HCT116 (cell line): ENCODE measurements around the gene ADNP. TPM values are rescaled to one million over a fixed set of nuclear protein-coding genes. Genes with fewer than 3 reads are reported as not detected.

Experiments used
- ATAC-seq: fragments of 200-7000 bp; cut with Tn5 transposase; 2 replicates; pipeline ENCODE4 v1.9.1; 2020; ENCODE audit warnings: mild to moderate bottlenecking, moderate library complexity
- BruUV-seq: library from RNA; stranded (reverse); fragments of 400-500 nt; replicated peaks from 2 replicates; lab custom pipeline; 2021; lab: Mats Ljungman, UMichigan
- CTCF ChIA-PET: fragments of 300-600 bp; sonication (Branson Sonifier 250); formaldehyde crosslinking; loops from one replicate; lab custom pipeline; 2021; ENCODE audit warnings: antibody characterized with exemption; lab: Charles Lee
- POLR2A ChIA-PET: fragments of 300-600, 350-600 bp; sonication (Branson Sonifier 250); formaldehyde crosslinking; loops from one replicate; lab custom pipeline; 2021; ENCODE audit warnings: antibody characterized with exemption; lab: Charles Lee
- RAD21 ChIA-PET, 2 experiments: fragments of 300-600 bp; sonication (Branson Sonifier 250); formaldehyde crosslinking; loops; one replicate each; lab custom pipeline; 2023; ENCODE audit warnings: low total read pairs in 2 of 2; ENCODE audit not compliant: uncharacterized antibody in 2 of 2, unreplicated experiment in 2 of 2, low non-redundant PET in 1 of 2; lab: Charles Lee
- DNase-seq: peaks from one replicate; pipeline ENCODE4 v3.0.0-alpha.2; 2010; ENCODE audit warnings: low read depth, low spot score
- H2AFZ ChIP-seq: fragments of 200-600 bp; shearing (Covaris generic), sonication (generic); 2 replicates; pipeline ENCODE4 v1.6.1; 2017; ENCODE audit warnings: low read depth, mixed run types, mixed read lengths, antibody characterized with exemption, low read length; ENCODE audit not compliant: poor library complexity, severe bottlenecking
- H3K27ac ChIP-seq: 2 replicates; pipeline ENCODE4 v1.5.1; 2012; ENCODE audit warnings: low read depth, low read length
- H3K27me3 ChIP-seq: fragments of 200-600 bp; sonication (generic); 2 replicates; pipeline ENCODE4 v1.6.1; 2016; ENCODE audit warnings: mixed run types, low read length, mixed read lengths; ENCODE audit not compliant: insufficient read depth
- H3K36me3 ChIP-seq, 2 experiments: fragments of 200-500 bp in 1 of 2; fragments of 200-600 bp in 1 of 2; sonication (Bioruptor generic) in 1 of 2; sonication (generic) in 1 of 2; 2 replicates each; pipeline versions ENCODE4 v1.5.1 to v1.6.1; 2014 to 2016; ENCODE audit warnings: low read length in 2 of 2, inconsistent platforms in 1 of 2, mixed read lengths in 1 of 2, mixed run types in 1 of 2; ENCODE audit not compliant: insufficient read depth in 2 of 2, control insufficient read depth in 1 of 2
- H3K4me1 ChIP-seq, 2 experiments: fragments of 200-600 bp in 1 of 2; sonication (generic) in 1 of 2; 2 replicates each; pipeline versions ENCODE4 v1.5.1 to v1.6.1; 2012 to 2017; ENCODE audit warnings: low read length in 2 of 2, inconsistent platforms in 1 of 2, mild to moderate bottlenecking in 1 of 2, mixed read lengths in 1 of 2, mixed run types in 1 of 2, moderate library complexity in 1 of 2; ENCODE audit not compliant: insufficient read depth in 2 of 2, control insufficient read depth in 1 of 2
- H3K4me2 ChIP-seq: fragments of 200-600 bp; sonication (generic); 2 replicates; pipeline ENCODE4 v1.6.1; 2017; ENCODE audit warnings: mixed run types, low read length, mixed read lengths
- H3K4me3 ChIP-seq, 2 experiments: fragments of 200-600 bp in 1 of 2; sonication (generic) in 1 of 2; replicated peaks in 1 of 2; 2 replicates each; pipeline ENCODE4 v1.5.1; 2011 to 2016; ENCODE audit warnings: low read length in 2 of 2, control low read depth in 1 of 2, low read depth in 1 of 2, mild to moderate bottlenecking in 1 of 2, mixed read lengths in 1 of 2, mixed run types in 1 of 2
- H3K79me2 ChIP-seq: fragments of 200-600 bp; sonication (generic); 2 replicates; pipeline ENCODE4 v1.6.1; 2017; ENCODE audit warnings: mild to moderate bottlenecking, mixed run types, low read length, moderate library complexity, mixed read lengths; ENCODE audit not compliant: insufficient read depth
- H3K9ac ChIP-seq: fragments of 200-600 bp; sonication (generic); 2 replicates; pipeline ENCODE4 v1.6.1; 2016; ENCODE audit warnings: low read length, mixed read lengths
- H3K9me2 ChIP-seq: fragments of 200-600 bp; sonication (generic), shearing (Covaris generic); 2 replicates; pipeline ENCODE4 v1.6.1; 2017; ENCODE audit warnings: mixed run types, mild to moderate bottlenecking, moderate library complexity; ENCODE audit not compliant: insufficient read depth
- H3K9me3 ChIP-seq, 2 experiments: fragments of 200-500 bp in 1 of 2; fragments of 200-600 bp in 1 of 2; sonication (Bioruptor generic) in 1 of 2; sonication (generic) in 1 of 2; 2 replicates each; pipeline ENCODE4 v1.6.1; 2014 to 2017; ENCODE audit warnings: low read length in 2 of 2, mixed read lengths in 2 of 2, inconsistent platforms in 1 of 2, low read depth in 1 of 2, mild to moderate bottlenecking in 1 of 2, mixed run types in 1 of 2, moderate library complexity in 1 of 2; ENCODE audit not compliant: control insufficient read depth in 1 of 2, insufficient read depth in 1 of 2
- H4K20me1 ChIP-seq: fragments of 200-600 bp; sonication (generic), shearing (Covaris generic); 2 replicates; pipeline ENCODE4 v1.6.1; 2017; ENCODE audit warnings: mixed run types, mild to moderate bottlenecking, moderate library complexity; ENCODE audit not compliant: insufficient read depth
- CBX3 ChIP-seq: IDR thresholded peaks from 2 replicates; pipeline ENCODE4 v1.6.1; 2012; ENCODE audit warnings: low read depth
- CEBPB ChIP-seq: IDR thresholded peaks from 2 replicates; pipeline ENCODE4 v1.6.1; 2012; ENCODE audit warnings: low read depth
- EGR1 ChIP-seq: IDR thresholded peaks from 2 replicates; pipeline ENCODE4 v1.6.1; 2012; ENCODE audit warnings: low read depth
- ELF1 ChIP-seq: IDR thresholded peaks from 2 replicates; pipeline ENCODE4 v1.6.1; 2012; ENCODE audit warnings: low read depth, borderline replicate concordance
- EZH2 ChIP-seq: fragments of 200-600 bp; sonication (generic); IDR thresholded peaks from 2 replicates; pipeline ENCODE4 v1.6.1; 2017; ENCODE audit warnings: antibody characterized with exemption, mixed run types
- EZH2phosphoT487 ChIP-seq: fragments of 200-600 bp; IDR thresholded peaks from 2 replicates; pipeline ENCODE4 v1.6.1; 2018; ENCODE audit warnings: antibody characterized with exemption, borderline replicate concordance
- POLR2AphosphoS5 ChIP-seq: IDR thresholded peaks from 2 replicates; pipeline ENCODE4 v1.6.1; 2011; ENCODE audit warnings: mild to moderate bottlenecking, low read depth, low read length, moderate library complexity
- RAD21 ChIP-seq: IDR thresholded peaks from 2 replicates; pipeline ENCODE4 v1.6.1; 2012; ENCODE audit warnings: low read depth, mild to moderate bottlenecking
- SIN3A ChIP-seq: IDR thresholded peaks from 2 replicates; pipeline ENCODE4 v1.6.1; 2012; ENCODE audit warnings: low read depth
- SP1 ChIP-seq: IDR thresholded peaks from 2 replicates; pipeline ENCODE4 v1.6.1; 2012; ENCODE audit warnings: low read depth
- SRF ChIP-seq: IDR thresholded peaks from 2 replicates; pipeline ENCODE4 v1.6.1; 2012; ENCODE audit warnings: low read depth
- TCF7L2 ChIP-seq: IDR thresholded peaks from 2 replicates; pipeline ENCODE4 v1.7.0; 2011; ENCODE audit warnings: borderline replicate concordance, inconsistent platforms; ENCODE audit not compliant: insufficient read depth, insufficient read length; ENCODE audit errors: extremely low read depth
- YY1 ChIP-seq: IDR thresholded peaks from 2 replicates; pipeline ENCODE4 v1.6.1; 2011; ENCODE audit warnings: low read length, low read depth, moderate library complexity, mild to moderate bottlenecking; ENCODE audit not compliant: insufficient replicate concordance; ENCODE audit errors: extremely low read depth
- ZNF274 ChIP-seq: fragments of 200-500 bp; sonication (Bioruptor generic); IDR thresholded peaks from 2 replicates; pipeline ENCODE4 v1.6.1; 2014; ENCODE audit warnings: mild to moderate bottlenecking, low read depth, low read length, inconsistent platforms
- intact Hi-C: fragments of 100-400 bp; cut with micrococcal nuclease; formaldehyde crosslinking; loops from 2 replicates; pipeline ENCODE4 v1.10.0; 2022
- total RNA-seq: library from RNA; stranded (reverse); gene quantifications from one replicate; pipeline ENCODE4 v1.2.1, GENCODE V29; 2021; ENCODE audit not compliant: unreplicated experiment
- TF ChIP-seq, protein P1 (sequence below): IDR thresholded peaks from 2 replicates; pipeline ENCODE4 v1.6.1; 2011; ENCODE audit warnings: mild to moderate bottlenecking, low read length, moderate library complexity; ENCODE audit not compliant: insufficient replicate concordance; ENCODE audit errors: extremely low read depth
- TF ChIP-seq, protein P2 (sequence below): IDR thresholded peaks from 2 replicates; pipeline ENCODE4 v1.6.1; 2012; ENCODE audit warnings: low read depth
- TF ChIP-seq, protein P3 (sequence below): IDR thresholded peaks from 2 replicates; pipeline ENCODE4 v1.6.1; 2012
- TF ChIP-seq, protein P4 (sequence below), 3 experiments: fragments of 200-600 bp in 1 of 3; sonication (generic) in 1 of 3; IDR thresholded peaks in 2 of 3; conservative IDR thresholded peaks in 1 of 3; 2 replicates each; pipeline ENCODE4 v1.5.1; 2012 to 2017; ENCODE audit warnings: low read depth in 2 of 3, low read length in 2 of 3, antibody characterized with exemption in 1 of 3, borderline replicate concordance in 1 of 3, control low read depth in 1 of 3, mild to moderate bottlenecking in 1 of 3, mixed read lengths in 1 of 3, mixed run types in 1 of 3, moderate library complexity in 1 of 3; ENCODE audit not compliant: insufficient read depth in 1 of 3

The ADNP gene
- total RNA-seq, 1 experiment from 2014 or later = 85.9 TPM

DNA sequence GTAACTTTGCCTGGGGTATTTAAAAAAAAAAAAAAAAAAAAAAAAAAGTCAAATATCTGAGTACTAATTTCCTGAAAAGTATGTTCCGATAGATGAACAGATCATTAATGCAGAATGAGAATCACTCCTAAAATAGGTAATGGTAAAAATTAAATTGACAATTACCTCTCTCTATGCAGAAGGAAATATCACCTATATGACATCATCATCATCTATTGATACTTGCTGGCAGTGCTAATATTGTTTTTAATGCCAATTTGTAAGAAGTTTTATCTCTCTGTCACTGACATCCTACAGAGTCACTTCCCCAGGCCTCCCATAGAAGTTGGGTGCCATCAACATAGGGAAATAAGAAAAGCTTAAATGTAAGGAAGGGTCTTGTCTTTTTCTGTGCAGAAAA, 29.9 kb downstream of the ADNP start:
- POLR2A ChIA-PET = no interaction called here
- TF ChIP-seq YY1 = no peak
- no peak for TF ChIP-seq SRF
- TF ChIP-seq, protein P1, sequence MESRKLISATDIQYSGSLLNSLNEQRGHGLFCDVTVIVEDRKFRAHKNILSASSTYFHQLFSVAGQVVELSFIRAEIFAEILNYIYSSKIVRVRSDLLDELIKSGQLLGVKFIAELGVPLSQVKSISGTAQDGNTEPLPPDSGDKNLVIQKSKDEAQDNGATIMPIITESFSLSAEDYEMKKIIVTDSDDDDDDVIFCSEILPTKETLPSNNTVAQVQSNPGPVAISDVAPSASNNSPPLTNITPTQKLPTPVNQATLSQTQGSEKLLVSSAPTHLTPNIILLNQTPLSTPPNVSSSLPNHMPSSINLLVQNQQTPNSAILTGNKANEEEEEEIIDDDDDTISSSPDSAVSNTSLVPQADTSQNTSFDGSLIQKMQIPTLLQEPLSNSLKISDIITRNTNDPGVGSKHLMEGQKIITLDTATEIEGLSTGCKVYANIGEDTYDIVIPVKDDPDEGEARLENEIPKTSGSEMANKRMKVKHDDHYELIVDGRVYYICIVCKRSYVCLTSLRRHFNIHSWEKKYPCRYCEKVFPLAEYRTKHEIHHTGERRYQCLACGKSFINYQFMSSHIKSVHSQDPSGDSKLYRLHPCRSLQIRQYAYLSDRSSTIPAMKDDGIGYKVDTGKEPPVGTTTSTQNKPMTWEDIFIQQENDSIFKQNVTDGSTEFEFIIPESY = no peak
- no peak for TF ChIP-seq TCF7L2
- no peak for TF ChIP-seq CBX3
- no peak for TF ChIP-seq ELF1
- TF ChIP-seq SP1 = no peak
- TF ChIP-seq RAD21 = no peak
- no peak for TF ChIP-seq POLR2AphosphoS5
- no peak for TF ChIP-seq EZH2phosphoT487
- TF ChIP-seq EGR1 = no peak
- no peak for TF ChIP-seq ZNF274
- no peak for TF ChIP-seq EZH2
- TF ChIP-seq, protein P2, sequence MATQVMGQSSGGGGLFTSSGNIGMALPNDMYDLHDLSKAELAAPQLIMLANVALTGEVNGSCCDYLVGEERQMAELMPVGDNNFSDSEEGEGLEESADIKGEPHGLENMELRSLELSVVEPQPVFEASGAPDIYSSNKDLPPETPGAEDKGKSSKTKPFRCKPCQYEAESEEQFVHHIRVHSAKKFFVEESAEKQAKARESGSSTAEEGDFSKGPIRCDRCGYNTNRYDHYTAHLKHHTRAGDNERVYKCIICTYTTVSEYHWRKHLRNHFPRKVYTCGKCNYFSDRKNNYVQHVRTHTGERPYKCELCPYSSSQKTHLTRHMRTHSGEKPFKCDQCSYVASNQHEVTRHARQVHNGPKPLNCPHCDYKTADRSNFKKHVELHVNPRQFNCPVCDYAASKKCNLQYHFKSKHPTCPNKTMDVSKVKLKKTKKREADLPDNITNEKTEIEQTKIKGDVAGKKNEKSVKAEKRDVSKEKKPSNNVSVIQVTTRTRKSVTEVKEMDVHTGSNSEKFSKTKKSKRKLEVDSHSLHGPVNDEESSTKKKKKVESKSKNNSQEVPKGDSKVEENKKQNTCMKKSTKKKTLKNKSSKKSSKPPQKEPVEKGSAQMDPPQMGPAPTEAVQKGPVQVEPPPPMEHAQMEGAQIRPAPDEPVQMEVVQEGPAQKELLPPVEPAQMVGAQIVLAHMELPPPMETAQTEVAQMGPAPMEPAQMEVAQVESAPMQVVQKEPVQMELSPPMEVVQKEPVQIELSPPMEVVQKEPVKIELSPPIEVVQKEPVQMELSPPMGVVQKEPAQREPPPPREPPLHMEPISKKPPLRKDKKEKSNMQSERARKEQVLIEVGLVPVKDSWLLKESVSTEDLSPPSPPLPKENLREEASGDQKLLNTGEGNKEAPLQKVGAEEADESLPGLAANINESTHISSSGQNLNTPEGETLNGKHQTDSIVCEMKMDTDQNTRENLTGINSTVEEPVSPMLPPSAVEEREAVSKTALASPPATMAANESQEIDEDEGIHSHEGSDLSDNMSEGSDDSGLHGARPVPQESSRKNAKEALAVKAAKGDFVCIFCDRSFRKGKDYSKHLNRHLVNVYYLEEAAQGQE = no peak
- TF ChIP-seq, protein P3, sequence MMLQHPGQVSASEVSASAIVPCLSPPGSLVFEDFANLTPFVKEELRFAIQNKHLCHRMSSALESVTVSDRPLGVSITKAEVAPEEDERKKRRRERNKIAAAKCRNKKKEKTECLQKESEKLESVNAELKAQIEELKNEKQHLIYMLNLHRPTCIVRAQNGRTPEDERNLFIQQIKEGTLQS = no peak
- TF ChIP-seq, protein P4, sequence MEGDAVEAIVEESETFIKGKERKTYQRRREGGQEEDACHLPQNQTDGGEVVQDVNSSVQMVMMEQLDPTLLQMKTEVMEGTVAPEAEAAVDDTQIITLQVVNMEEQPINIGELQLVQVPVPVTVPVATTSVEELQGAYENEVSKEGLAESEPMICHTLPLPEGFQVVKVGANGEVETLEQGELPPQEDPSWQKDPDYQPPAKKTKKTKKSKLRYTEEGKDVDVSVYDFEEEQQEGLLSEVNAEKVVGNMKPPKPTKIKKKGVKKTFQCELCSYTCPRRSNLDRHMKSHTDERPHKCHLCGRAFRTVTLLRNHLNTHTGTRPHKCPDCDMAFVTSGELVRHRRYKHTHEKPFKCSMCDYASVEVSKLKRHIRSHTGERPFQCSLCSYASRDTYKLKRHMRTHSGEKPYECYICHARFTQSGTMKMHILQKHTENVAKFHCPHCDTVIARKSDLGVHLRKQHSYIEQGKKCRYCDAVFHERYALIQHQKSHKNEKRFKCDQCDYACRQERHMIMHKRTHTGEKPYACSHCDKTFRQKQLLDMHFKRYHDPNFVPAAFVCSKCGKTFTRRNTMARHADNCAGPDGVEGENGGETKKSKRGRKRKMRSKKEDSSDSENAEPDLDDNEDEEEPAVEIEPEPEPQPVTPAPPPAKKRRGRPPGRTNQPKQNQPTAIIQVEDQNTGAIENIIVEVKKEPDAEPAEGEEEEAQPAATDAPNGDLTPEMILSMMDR (IDR thresholded peaks at IDR 0.05 in 2 of 3, conservative IDR thresholded peaks at IDR 0.05 in 1 of 3; ENCODE audit: borderline replicate concordance in 1 of 3, insufficient read depth in 1 of 3, low read depth in 2 of 3, low read length in 2 of 3) = no peak
- TF ChIP-seq CEBPB = no peak
- no peak for TF ChIP-seq SIN3A
- CTCF ChIA-PET = no interaction called here
- Histone ChIP-seq H3K4me2 (no peak overlapping the region), H3K36me3 (peaks cover 30 to 52% of the 10 kb centered on the region in 2 experiments), H3K27me3 (no peaks in the 10 kb centered on the region), H2AFZ (no peak overlapping the region), H3K9ac (no peak overlapping the region), H3K79me2 (peaks cover 99% of the 10 kb centered on the region), H4K20me1 (peaks cover 44% of the 10 kb centered on the region; the same call in 1 of the 2 replicates), H3K4me1 (no peaks in the 10 kb centered on the region), H3K9me3 (no peaks in the 10 kb centered on the region), H3K4me3 (no peak overlapping the region), H3K27ac (no peak overlapping the region), H3K9me2 (no peaks in the 10 kb centered on the region)
- intact Hi-C loops = no loop called here
- ATAC-seq = no peak
- DNase-seq = no peak
- RAD21 ChIA-PET = interaction anchor here in 1 of 2 experiments (0.7 kb wide), 1 partner anchor 28 kb away, joined by 3 read pairs; no protein-coding TSS in a partner anchor
- BruUV-seq = TSS peak; percentile 3
